Activated CD8-positive, alpha-beta memory T cell treated with anti-CD3 and anti-CD28 coated beads, Interleukin-2, amount 50 U/mL, for 1 hour (primary cell): ENCODE data around the gene ZFYVE9.
A peak's percentile ranks its signal among the peaks of the same experiment; 100 is the strongest.
"Not testable (repeated sequence)": the region's sequence is repeated elsewhere in the genome, so short reads cannot be mapped to it uniquely, and the experiment has no call there.

ENCODE experiments used
- DNase-seq: peaks from one replicate; pipeline ENCODE4 v3.0.0-alpha.2; 2020; ENCODE audit errors: extremely low read depth

The ZFYVE9 gene

GRCh38 chr1:52141513-52142219 lies at the start of gene ZFYVE9:
Gene ZFYVE9, plus strand, starts transcription at chr1:52142089. Its CDS starts 91,118 bp downstream, at chr1:52233207.
- peak; percentile 17 for DNase-seq

- not testable (repeated sequence) for DNase-seq
These were observed 47.6 kb upstream of the ZFYVE9 start for GRCh38 chr1:52094300-52094699.

GRCh38 chr1:52096216-52096615 lies 45.7 kb upstream of the ZFYVE9 start:
- DNase-seq = no peak

- DNase-seq = no peak
These were observed 43.6 kb upstream of the ZFYVE9 start for GRCh38 chr1:52098139-52098871.

- DNase-seq = no peak
These were observed 39.4 kb upstream of the ZFYVE9 start for GRCh38 chr1:52102336-52103013.

- DNase-seq = no peak
These were observed 30.4 kb upstream of the ZFYVE9 start for GRCh38 chr1:52111492-52111891.

GRCh38 chr1:52112489-52112888 lies 29.4 kb upstream of the ZFYVE9 start:
- no peak for DNase-seq

- DNase-seq = no peak
These were observed 22.4 kb upstream of the ZFYVE9 start for GRCh38 chr1:52119301-52120079.

- no peak for DNase-seq
These were observed 19.5 kb upstream of the ZFYVE9 start for GRCh38 chr1:52122384-52122783.

- no peak for DNase-seq
These were observed 18.3 kb upstream of the ZFYVE9 start for GRCh38 chr1:52123622-52124021.

- no peak for DNase-seq
These were observed 16.0 kb upstream of the ZFYVE9 start for GRCh38 chr1:52125736-52126359.

- DNase-seq = no peak
These were observed 14.4 kb upstream of the ZFYVE9 start for GRCh38 chr1:52127181-52128180.

- DNase-seq = no peak
These were observed 1.9 kb upstream of the ZFYVE9 start for GRCh38 chr1:52139817-52140540.

- no peak for DNase-seq
These were observed 1.0 kb upstream of the ZFYVE9 start for GRCh38 chr1:52140633-52141512.

GRCh38 chr1:52142220-52143183 lies 613 bp downstream of the ZFYVE9 start:
- DNase-seq = no peak

- no peak for DNase-seq
These were observed 3.2 kb downstream of the ZFYVE9 start for GRCh38 chr1:52145137-52145536.

GRCh38 chr1:52150445-52150844 lies 8.6 kb downstream of the ZFYVE9 start:
- not testable (repeated sequence) for DNase-seq
